ENCODE results near the gene ANP32A. TPM values are rescaled to one million over a fixed set of nuclear protein-coding genes. Genes with fewer than 3 reads are reported as not detected.

Gene ANP32A
- polyA plus RNA-seq, 1 donor (not counting 4 experiments of a cell fraction or from before 2014, with no cell fraction given): 93.6 TPM

DNA sequence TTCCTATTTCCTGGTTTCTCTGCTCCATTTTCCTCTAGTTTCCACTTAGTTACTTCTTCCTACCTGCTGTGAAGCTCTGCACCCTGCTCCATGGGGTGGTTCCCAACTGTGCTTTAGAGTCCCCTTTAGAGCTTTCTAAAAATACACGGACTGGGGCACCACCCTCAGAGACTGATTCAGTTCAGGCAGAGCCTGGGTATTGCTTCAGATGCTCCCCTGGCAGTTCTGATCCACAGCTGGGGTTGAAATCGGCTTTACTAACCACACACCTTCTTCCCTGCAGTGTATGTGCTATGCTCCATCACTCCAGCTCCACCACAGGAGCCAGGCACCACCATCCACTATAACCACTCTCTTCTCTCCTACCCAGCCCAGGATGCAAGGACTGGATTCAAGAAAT lies 12.6 kb downstream of the ANP32A start:
- Histone ChIP-seq H3K4me1 (ENCODE audit: control insufficient read depth, extremely low read depth, insufficient read depth, low read length) (peaks cover 12% of the 10 kb centered on the region), H3K36me3 (ENCODE audit: control insufficient read depth in 2 of 2, extremely low read depth in 1 of 2, insufficient read depth in 2 of 2, low read length in 2 of 2) (peaks cover 3 to 10% of the 10 kb centered on the region in 2 experiments), H3K9ac (ENCODE audit: control insufficient read depth, extremely low read depth, insufficient read depth, low read length) (no peak overlapping the region), H2AFZ (ENCODE audit: control insufficient read depth, low read length) (no peak overlapping the region), H3K9me1 (ENCODE audit: control insufficient read depth, extremely low read depth, insufficient read depth, low read length) (peaks cover 7% of the 10 kb centered on the region), H3K27me3 (ENCODE audit: control insufficient read depth, extremely low read depth, insufficient read depth, low read length) (no peaks in the 10 kb centered on the region), H3K9me3 (ENCODE audit: control insufficient read depth, low read depth, low read length) (no peaks in the 10 kb centered on the region), H3K79me2 (ENCODE audit: control insufficient read depth, insufficient read depth, low read length) (peaks cover 96% of the 10 kb centered on the region), H3K4me3 (ENCODE audit: control insufficient read depth in 2 of 3, extremely low read depth in 1 of 3, insufficient read depth in 2 of 3, low read depth in 1 of 3, low read length in 3 of 3) (no peak overlapping the region), H3K4me2 (ENCODE audit: control insufficient read depth, extremely low read depth, insufficient read depth, low read depth, low read length) (no peak overlapping the region), H3K27ac (ENCODE audit: control insufficient read depth, insufficient read depth, low read length) (no peak overlapping the region), H4K20me1 (ENCODE audit: control insufficient read depth, extremely low read depth, insufficient read depth, low read length) (no peaks in the 10 kb centered on the region)
- DNase-seq (ENCODE audit: low read depth, low spot score) (no peak), FAIRE-seq (no peak)
- dilution Hi-C loops (cut with MboI; ENCODE audit: extremely low pct_ligation_motif_present, low sequenced_read_pairs): no loop called here
- no peak for TF ChIP-seq EZH2 (IDR thresholded peaks at IDR 0.05; ENCODE audit: low read length)
- TF ChIP-seq, protein P1, sequence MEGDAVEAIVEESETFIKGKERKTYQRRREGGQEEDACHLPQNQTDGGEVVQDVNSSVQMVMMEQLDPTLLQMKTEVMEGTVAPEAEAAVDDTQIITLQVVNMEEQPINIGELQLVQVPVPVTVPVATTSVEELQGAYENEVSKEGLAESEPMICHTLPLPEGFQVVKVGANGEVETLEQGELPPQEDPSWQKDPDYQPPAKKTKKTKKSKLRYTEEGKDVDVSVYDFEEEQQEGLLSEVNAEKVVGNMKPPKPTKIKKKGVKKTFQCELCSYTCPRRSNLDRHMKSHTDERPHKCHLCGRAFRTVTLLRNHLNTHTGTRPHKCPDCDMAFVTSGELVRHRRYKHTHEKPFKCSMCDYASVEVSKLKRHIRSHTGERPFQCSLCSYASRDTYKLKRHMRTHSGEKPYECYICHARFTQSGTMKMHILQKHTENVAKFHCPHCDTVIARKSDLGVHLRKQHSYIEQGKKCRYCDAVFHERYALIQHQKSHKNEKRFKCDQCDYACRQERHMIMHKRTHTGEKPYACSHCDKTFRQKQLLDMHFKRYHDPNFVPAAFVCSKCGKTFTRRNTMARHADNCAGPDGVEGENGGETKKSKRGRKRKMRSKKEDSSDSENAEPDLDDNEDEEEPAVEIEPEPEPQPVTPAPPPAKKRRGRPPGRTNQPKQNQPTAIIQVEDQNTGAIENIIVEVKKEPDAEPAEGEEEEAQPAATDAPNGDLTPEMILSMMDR (optimal IDR thresholded peaks at IDR 0.05 in 1 of 3, IDR thresholded peaks at IDR 0.05 in 1 of 3, conservative IDR thresholded peaks at IDR 0.05 in 1 of 3; ENCODE audit: extremely low read depth in 1 of 3, insufficient read depth in 2 of 3, low read length in 3 of 3): no peak

DNA sequence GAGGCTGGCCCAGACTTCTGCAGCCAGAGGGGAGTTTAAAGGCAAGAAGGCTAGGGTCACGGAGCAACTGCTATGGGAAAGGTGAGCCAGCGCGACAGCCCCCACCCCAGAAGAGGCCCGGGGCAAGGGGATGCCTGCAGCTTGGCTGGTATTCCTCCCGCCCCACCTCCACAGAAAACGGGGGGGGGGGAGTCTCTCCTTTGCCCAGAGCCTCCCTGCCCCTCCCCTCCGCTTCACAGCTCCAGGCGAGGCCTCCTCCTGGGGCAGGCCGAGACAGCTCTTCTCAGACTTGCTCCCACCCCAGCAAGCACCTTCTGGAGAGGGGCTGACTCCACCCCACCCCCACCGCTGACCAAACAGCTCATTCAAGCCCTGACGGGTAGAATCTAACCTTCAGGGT lies 13.4 kb downstream of the ANP32A start:
- no peak overlapping the region for H2AFZ ChIP-seq (ENCODE audit: control insufficient read depth, low read length)
- H3K4me2 ChIP-seq (ENCODE audit: control insufficient read depth, extremely low read depth, insufficient read depth, low read depth, low read length): no peak overlapping the region
- H3K9me3 ChIP-seq (ENCODE audit: control insufficient read depth, low read depth, low read length): no peaks in the 10 kb centered on the region
- no peaks in the 10 kb centered on the region for H4K20me1 ChIP-seq (ENCODE audit: control insufficient read depth, extremely low read depth, insufficient read depth, low read length)
- dilution Hi-C loops (cut with MboI; ENCODE audit: extremely low pct_ligation_motif_present, low sequenced_read_pairs): no loop called here
- DNase-seq (ENCODE audit: low read depth, low spot score): no peak
- peaks cover 3 to 8% of the 10 kb centered on the region in 2 experiments for H3K36me3 ChIP-seq (ENCODE audit: control insufficient read depth in 2 of 2, extremely low read depth in 1 of 2, insufficient read depth in 2 of 2, low read length in 2 of 2)
- no peak overlapping the region for H3K27ac ChIP-seq (ENCODE audit: control insufficient read depth, insufficient read depth, low read length)
- FAIRE-seq: no peak
- H3K4me3 ChIP-seq (ENCODE audit: control insufficient read depth in 2 of 3, extremely low read depth in 1 of 3, insufficient read depth in 2 of 3, low read depth in 1 of 3, low read length in 3 of 3): no peak overlapping the region
- no peaks in the 10 kb centered on the region for H3K27me3 ChIP-seq (ENCODE audit: control insufficient read depth, extremely low read depth, insufficient read depth, low read length)
- peaks cover 92% of the 10 kb centered on the region for H3K79me2 ChIP-seq (ENCODE audit: control insufficient read depth, insufficient read depth, low read length)
- peaks cover 7% of the 10 kb centered on the region for H3K4me1 ChIP-seq (ENCODE audit: control insufficient read depth, extremely low read depth, insufficient read depth, low read length)
- TF ChIP-seq, protein P1 (optimal IDR thresholded peaks at IDR 0.05 in 1 of 3, IDR thresholded peaks at IDR 0.05 in 1 of 3, conservative IDR thresholded peaks at IDR 0.05 in 1 of 3; ENCODE audit: extremely low read depth in 1 of 3, insufficient read depth in 2 of 3, low read length in 3 of 3): no peak
- H3K9me1 ChIP-seq (ENCODE audit: control insufficient read depth, extremely low read depth, insufficient read depth, low read length): peaks cover 2% of the 10 kb centered on the region
- no peak overlapping the region for H3K9ac ChIP-seq (ENCODE audit: control insufficient read depth, extremely low read depth, insufficient read depth, low read length)
